ENCODE measurements around the gene WDR20.

- TF ChIP-seq CTCF (IDR thresholded peaks at IDR 0.05; ENCODE audit: extremely low read depth in 1 of 2, insufficient read depth in 1 of 2, low read depth in 1 of 2, low read length in 2 of 2): no peak
- no peak for TF ChIP-seq MAX (IDR thresholded peaks at IDR 0.05; ENCODE audit: insufficient read depth, insufficient read length)
- no peak for TF ChIP-seq FOS (IDR thresholded peaks at IDR 0.05; ENCODE audit: borderline replicate concordance, insufficient read depth, low read length)
- TF ChIP-seq EZH2 (IDR thresholded peaks at IDR 0.05; ENCODE audit: borderline replicate concordance, low read depth, low read length, severe bottlenecking): no peak
These were observed 109.3 kb downstream of the WDR20 start for GRCh38 chr14:102249041-102249440.
